ENCODE results near the gene RRP8.

RRP8 gene

DNA sequence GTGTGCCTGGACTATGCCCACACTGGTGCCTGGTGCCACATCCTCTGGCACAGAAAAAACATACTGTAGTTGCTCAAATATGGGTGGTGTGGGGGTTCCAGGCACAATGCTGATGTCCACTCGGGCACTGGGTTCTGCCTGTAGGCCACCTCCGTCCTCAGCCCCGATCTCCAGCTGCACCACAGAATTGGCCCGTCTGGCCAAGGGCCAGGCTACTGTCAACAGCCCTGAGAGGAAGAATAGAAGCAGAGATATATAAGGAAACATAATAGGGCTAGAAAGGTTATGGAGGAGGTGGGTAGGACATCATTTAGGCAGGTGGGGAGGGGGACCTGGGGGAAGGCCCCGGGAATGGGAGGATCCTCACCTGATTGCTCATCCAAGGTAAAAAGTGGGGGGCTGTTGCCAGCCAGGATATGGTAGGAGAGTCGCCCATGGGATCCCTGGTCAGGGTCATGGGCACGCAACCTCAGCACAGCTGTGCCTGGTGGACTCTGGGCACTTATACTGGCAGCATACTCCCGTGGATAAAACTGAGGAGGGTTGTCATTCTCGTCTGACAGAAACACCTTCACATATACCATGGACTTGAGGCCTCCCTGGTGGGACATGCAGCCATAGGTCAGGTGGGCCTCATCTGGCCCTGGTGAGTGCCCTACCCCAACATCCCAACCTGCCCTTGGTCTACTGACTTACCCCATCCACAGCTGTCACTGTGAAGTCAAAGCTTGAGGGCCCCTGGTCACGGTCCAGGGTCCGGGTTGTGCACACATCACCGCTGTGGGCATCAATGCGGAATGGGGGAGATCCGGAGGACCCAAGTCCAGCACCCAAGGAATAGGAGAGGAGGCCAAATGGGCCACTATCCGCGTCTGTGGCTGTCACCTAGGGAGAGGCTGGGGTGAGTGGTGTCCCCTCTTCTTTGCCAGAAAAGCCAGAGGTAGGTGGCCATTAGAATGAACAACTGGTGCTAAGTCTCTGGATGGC, 30.3 kb upstream of the RRP8 start:
- in situ Hi-C loops (cut with MboI; ENCODE audit: low sequenced_read_pairs), result no loop called here

DNA sequence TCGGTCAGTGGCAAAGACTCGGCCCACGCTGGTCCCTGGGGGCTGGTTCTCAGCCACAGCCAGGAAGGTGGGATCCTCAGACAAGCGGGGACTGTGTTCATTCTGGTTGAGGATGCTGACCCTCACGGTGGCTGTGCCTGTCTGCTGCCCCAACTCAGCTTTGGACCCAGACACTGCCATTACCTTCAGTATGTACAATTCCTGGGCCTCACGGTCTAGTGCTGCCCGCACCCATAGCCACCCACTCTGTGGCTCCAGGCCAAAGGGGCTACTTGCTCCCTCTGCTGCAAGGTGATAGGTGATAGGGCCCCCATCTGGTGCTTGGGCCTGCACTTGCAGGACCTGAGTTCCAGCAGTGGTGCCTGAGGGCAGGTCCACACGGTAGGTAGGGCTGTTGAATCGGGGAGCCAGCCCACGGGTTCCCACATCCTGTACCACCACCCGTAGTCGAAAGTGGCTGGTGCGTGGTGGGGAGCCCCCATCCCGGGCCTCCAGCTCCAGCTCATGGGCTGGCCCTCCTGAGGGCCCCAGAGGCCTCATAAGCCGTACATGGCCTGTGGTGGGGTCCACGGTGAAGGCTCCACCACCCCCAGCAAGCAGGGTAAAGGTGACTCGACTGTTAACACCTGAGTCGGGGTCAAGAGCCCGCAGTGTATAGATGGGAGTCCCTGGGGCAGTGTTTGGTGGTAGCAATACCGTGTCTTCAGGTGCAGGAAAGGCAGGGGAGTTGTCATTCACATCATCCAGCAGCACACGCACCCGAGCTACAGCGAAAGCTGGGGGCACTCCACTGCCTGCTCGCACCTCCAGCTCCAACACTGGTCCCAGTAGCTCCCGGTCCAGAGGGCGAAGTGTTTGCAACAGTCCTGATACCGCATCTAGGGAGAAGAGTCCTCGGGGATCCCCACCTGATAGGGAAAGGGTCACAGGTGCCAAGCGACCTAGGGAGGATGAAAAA, 29.0 kb upstream of the RRP8 start:
- in situ Hi-C loops (cut with MboI; ENCODE audit: low sequenced_read_pairs), result no loop called here

DNA sequence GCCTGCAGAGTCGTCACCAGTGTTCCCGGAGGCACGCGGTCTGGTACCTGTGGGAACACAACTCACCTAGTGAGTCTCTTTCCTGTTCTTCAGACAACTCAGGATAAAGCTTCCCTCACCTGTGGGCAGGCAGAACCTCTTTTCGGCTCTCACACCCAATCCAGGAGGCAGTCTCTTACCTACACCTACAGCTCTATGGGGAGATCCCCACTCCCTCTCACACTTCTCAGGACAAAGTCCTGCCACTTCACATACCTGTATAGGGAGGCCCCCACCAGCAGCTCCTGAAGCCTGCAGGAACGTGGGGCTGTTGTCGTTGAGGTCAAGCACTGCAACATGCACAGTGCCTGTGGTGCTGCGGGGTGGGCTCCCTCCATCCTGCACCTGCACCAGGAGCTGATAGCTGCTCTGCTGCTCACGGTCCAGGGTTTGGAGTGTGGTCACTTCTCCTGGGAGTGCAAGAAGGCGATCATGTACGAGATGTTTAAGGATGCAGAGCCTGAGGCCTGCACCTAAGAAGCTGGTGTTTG, 28.0 kb upstream of the RRP8 start:
- in situ Hi-C loops (cut with MboI; ENCODE audit: low sequenced_read_pairs), result no loop called here

DNA sequence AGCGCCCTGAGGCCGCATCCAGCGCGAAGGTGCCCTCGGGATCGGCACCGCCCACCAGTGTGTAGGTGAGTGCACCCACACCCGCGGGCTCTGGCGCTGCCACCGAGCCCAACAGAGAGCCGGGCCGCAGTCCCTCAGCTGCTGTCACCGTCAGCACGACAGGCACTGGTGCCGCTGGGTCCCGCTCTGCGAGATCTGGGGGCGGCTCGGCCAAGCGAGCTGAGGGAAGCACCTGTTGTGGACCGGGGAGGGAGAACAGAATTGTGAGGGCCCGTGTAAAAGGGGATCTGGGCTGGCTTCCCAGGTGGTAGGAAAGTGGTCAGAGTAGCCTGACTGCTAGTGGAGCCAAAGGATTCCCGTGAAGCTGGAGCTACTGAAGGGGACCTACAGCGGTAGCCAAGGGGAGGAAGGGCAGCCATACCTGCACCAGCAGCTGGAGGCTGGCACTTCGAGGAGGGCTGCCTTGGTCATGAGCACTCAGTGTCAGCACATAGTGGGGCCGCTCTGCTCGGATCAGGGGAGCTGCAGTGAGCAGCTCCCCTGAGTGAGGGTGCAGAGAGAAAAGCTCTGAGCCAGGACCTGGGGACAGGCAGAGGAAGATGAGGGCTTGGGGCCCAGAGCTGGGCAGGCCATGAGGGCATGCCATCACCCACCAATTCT, 27.3 kb upstream of the RRP8 start:
- in situ Hi-C loops (cut with MboI; ENCODE audit: low sequenced_read_pairs), result no loop called here

DNA sequence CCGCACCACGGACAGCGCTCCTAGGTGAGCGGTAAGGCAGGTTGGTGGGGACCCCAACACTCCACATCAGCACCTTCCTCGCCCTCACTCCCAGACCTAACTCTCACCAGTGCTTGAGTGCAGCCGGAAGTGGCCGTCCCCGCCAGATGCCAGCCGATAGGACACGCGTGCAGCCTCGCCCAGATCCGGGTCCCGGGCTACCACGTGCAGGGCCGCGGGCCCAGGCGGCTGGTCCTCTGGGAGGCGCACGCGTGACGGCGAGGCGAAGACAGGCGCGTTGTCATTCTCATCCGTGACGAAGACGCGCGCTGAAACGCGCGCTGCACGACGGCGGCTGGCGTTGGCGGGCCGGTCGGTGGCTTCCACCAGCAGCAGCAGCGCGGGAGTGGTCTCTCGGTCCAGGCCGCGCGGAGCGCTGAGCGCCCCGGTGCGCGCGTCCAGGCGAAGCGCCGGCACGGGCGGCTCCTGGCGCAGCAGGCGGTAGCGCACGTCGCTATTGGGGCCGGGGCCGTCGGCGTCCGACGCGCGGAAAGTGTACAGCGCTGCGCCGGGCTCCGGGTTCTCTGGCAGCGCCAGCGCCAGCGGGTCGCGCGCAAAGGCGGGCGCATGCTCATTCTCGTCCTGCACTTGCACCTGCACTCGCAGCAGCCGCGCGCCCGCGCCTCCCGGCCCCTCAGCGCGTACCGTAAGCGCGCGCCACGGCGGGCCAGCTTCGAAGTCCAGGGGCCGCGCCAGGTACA, 26.6 kb upstream of the RRP8 start:
- in situ Hi-C loops (cut with MboI; ENCODE audit: low sequenced_read_pairs), result no loop called here

DNA sequence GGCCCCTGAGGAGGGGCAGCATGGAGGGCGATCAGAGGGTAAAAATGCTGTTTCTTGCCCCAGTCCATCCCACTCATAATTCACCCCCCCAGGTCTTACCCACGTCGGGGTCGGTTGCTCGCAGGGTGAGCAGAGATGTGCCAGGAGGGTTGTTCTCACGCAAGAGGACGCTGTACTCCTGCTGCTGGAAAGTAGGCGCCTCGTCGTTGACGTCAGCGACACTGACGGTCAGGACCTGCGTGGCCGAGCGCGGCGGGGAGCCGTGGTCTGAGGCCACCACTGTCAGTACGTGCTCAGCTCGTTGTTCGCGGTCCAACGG, 26.1 kb upstream of the RRP8 start:
- in situ Hi-C loops (cut with MboI; ENCODE audit: low sequenced_read_pairs), result no loop called here

DNA sequence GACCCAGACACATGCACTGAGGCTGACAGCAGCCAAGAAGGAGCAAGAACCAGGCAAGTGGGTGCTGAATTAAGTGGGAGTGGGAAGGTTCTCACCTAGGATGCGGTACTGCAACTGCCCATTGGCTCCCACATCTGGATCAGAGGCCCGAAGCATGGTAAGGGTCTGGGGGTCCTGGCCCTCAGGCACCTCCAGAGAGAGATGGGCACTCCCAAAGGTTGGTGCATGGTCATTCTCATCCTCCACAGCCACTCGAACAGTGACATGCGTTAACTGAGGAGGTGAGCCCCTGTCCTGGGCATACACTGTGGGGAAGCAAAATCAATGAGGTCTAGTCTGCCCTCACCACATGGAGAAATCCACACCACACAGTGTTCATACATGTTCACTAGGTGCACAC, 25.1 kb upstream of the RRP8 start:
- in situ Hi-C loops (cut with MboI; ENCODE audit: low sequenced_read_pairs), result no loop called here

DNA sequence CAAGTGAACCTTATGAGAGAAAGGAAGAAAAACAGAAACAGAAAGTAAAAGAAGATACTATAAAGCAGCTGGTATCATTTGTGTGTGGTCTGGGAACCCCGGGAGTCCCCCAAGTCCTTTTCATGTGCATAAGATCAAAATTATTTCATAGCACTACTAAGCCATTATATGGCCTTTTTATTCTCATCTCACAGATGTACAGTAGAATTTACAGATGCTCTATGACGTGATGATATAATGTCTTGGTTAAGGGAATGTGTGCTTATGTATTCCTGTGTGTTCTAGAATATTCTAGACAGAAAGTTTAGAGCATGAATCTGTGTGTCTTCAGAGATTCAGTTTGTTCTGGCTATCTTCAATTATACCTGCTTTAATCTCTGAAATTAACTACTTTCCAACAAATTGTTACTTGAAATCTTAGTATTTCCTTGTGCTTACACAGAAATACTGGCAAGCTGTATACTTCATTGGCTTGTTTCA, 24.4 kb upstream of the RRP8 start:
- in situ Hi-C loops (cut with MboI; ENCODE audit: low sequenced_read_pairs), result no loop called here

DNA sequence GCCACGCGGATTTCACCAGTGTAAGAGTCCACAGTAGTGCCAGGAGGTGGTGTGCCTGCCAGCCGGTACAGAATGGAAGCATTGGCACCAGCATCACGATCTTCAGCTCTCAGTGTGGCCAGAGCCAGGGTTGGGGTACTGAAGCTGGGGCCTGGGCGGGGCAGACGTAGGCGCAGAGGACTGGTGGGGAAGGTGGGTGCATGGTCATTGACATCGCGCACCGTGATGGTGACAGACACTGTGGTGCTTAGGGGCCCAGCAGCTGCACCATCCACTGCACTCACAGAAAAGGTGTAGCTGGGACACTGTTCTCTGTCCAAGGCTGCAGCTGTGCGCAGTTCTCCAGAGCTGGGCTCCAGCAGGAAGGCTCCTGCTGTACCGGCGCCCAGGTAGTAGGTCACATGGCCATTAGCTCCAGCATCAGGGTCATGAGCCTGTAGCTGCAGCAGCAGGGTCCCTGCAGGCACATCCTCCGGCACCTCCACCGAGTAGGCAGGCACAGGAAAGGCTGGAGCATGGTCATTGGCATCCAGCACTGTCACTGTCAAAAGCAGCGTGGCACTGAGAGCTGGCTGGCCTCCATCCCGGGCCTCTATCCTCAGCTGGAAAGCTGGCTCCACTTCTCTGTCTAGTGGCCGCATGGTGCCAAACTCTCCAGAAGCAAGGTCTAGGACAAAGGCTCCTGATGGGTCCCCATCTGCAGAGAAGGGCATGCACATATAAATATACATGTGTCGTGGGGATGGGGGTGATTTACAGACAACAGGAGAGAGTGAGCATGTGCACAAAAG, 23.8 kb upstream of the RRP8 start:
- in situ Hi-C loops (cut with MboI; ENCODE audit: low sequenced_read_pairs), result no loop called here

DNA sequence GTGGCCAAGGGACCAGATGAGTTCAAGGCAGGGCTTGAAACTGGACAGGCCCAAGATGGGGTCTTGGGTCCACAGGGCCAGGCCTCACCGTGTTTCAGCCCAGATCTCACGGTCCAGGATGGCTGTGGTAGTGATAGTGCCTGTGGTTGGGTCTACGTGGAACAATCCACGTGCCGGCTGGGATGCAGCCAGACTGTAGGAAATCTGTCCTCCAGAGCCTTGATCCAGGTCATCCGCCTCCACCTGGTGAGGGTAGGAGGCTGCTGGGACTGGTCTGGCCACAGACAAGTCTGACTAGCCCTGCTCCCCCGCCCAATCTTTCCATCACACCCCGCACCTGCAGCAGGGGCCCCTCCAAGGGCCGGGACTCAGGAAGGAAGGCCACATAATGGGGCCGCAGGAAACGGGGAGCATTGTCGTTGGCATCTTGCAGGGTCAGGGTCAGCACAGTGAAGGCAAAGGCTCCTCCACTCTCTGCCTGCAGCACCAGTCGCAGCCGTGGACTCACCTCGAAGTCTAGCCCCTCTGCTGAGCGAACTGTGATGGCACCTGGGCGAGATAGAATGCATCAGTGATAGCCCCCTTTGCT, 22.5 kb upstream of the RRP8 start:
- in situ Hi-C loops (cut with MboI; ENCODE audit: low sequenced_read_pairs), result no loop called here

DNA sequence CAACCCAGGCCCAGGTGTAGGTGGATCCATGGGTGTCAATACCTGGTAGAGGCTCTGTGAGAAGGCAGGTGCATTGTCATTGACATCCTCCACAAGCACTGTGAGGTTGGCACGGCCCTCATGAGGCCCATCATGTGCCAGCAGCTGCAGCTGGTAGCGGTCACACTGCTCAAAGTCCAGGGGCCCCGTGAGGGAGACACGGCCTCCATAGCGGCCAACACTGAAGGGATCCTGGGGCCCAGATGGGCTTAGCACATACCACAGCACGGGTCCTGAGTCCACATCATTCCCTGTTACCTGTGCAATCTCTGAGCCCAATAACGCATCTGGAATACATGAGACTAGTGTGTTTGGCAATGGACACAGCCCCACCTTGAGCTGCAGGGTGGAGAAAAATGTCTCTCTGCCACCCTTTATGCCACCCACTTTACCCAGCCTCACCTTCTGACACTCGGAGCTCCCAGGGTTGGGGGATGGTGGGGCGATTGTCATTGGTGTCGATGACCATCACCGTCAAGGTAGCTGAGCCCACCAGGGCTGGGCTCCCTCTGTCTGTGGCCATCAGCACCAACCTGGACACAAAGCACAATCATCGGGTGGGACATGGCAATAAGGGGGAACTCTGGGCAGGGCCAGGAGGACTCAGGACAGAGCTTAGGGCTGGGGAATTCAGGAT, 21.9 kb upstream of the RRP8 start:
- in situ Hi-C loops (cut with MboI; ENCODE audit: low sequenced_read_pairs), result no loop called here

DNA sequence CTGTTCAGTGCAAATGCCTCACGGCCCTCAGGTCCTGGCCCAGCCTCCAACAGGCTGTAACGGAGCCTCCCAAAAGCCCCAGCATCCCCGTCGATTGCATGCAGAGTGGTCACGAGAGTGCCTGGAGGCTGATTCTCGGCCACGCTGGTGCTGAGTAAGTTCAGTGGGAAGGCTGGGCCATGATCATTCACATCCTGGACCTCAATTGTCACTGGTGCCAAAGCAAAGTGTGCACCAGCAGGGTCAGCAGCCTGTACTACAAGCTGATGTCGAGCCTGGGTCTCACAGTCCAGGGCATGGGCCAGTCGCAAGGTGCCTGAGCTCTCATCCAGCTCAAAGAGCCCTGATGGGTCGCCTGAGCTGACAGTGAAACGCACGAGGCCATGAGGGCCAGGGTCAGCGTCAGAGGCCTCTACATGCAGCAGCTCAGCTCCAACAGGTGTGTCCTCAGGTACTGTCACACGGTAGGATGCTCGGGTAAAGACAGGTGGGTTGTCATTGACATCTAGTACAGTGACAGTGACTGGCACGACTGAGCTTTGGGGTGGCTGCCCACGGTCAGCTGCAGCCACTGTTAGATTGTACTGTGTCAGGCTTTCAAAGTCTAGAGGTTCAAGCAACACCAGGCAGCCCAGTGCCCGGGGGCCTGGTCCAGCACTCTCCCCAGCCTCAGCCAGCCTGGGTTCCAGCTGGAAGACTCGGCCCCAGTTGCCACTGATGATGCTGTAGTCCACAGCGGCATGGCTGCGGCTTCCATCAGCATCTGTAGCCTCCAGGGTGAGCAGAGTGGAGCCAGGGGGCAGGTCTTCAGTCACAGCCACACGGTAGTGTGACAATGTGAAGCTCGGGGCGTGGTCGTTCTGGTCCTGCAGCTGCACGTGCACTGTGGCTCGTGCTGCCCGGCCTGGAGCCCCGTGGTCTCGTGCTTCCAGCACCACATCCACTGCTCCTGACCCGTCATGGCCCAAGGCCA, 20.3 kb upstream of the RRP8 start:
- in situ Hi-C loops (cut with MboI; ENCODE audit: low sequenced_read_pairs), result no loop called here

DNA sequence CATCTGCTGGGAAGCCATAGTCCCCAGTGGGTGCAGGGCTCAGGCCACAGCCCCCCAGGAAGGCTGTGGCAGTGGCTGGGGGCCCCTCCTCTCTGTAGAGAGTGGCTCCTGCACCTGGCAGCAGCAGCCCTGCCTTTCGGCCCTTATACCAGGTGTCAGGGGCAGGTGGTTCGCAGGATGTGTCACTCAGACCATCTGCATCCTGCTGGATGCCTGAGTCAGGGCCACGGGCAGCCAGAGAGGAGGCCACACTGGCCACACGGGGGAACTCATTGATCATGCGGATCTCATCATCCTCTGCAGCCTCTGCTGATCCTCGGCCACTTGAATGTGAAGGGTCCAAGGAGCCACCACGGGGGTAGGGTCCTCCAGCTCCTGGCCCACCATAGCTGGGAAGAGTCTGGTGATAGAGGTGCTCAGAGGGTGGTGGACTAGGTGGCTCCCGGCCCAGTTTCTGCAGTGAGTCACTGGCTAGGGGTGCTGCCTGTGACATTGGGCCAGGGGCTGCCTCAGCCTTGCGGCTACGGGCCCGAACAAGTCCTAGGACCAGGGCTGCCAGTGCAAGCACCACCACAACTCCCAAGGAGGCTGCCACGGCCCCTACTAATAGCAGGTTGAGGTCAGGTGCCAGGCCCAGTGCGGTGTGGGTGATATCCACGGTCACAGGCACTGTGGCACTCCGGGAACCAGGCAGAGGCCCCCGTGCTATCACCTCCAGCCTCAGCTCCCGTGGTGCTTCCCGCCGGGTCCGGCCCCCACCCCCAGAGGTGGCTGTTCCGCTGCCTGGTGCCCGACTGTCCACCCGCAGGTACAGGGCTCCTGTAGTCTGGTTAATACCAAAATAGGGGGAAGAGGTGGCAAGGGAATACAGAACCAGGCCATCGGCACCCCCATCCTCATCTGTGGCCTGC, 19.1 kb upstream of the RRP8 start:
- in situ Hi-C loops (cut with MboI; ENCODE audit: low sequenced_read_pairs), result no loop called here

DNA sequence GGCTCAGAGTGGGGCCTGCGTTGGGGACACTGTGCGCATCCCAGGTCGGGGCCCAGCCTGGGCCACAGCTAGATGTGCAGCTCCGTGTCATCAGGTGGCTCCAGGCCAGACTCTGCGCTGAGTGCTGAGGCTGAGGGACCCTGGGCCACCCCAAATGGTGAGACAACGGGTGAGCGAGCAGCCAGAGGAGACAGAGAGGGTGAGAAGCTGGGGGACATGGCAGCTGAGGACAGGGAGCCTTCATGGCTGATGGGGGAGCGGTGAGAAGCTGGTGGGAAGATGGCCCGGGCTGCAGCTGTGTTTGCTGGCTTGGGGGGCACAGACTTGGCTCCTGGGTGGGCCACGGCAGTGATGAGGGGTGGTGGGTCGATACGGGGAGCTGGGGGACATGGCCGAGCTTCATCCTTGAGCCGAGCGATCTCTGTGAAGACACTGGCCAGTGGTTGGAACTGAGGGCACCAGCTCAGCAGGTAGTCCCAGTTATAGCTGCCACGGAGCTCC, 18.3 kb upstream of the RRP8 start:
- in situ Hi-C loops (cut with MboI; ENCODE audit: low sequenced_read_pairs), result no loop called here

DNA sequence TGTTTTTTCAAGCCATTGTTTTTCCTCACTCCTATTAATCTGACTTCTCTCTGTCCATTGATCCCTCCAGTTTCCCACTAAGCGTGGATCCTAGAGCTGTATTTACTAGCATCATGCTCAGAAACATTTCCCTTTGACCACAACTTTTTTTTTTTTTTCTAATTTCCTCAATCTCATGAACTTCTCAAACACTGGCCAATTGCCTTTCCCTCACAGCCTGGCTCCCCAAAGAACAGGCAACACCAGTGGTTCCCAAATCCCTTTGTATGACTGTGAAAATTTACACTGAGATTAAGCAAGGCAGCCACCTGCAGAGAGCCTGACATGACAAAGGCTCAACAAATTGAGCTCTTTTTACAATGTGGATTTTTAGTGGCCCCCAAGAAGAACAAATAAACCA, 17.2 kb upstream of the RRP8 start:
- in situ Hi-C loops (cut with MboI; ENCODE audit: low sequenced_read_pairs), result no loop called here

All from HL-60/S4 (cell line).